Myocyte (in vitro differentiated cells): ENCODE measurements around the gene CLEC17A. TPM values are rescaled to one million over a fixed set of nuclear protein-coding genes. Genes with fewer than 3 reads are reported as not detected.
"Not testable (repeated sequence)": the region's sequence is repeated elsewhere in the genome, so short reads cannot be mapped to it uniquely, and the experiment has no call there.

ENCODE experiments used
- DNase-seq: peaks from one replicate; pipeline ENCODE4 v3.0.0-alpha.2; 2012; ENCODE audit warnings: low read depth
- total RNA-seq: library from RNA; depleted of rRNA; stranded (reverse); fragments of >200 nt; gene quantifications from 2 replicates; pipeline ENCODE4 v1.2.3, GENCODE V29; 2014

Gene CLEC17A
- total RNA-seq, 1 donor from 2014 or later, result not detected

- no peak for DNase-seq
Observed at GRCh38 chr19:14558370-14559066, 24.4 kb upstream of the CLEC17A start.

GRCh38 chr19:14559916-14560775, 22.7 kb upstream of the CLEC17A start:
- DNase-seq, result peak; percentile 92

GRCh38 chr19:14560776-14561108, 22.1 kb upstream of the CLEC17A start:
- DNase-seq, result no peak

GRCh38 chr19:14561249-14561648, 21.6 kb upstream of the CLEC17A start:
- no peak for DNase-seq

GRCh38 chr19:14561847-14562351, 21.0 kb upstream of the CLEC17A start:
- peak; percentile 93 for DNase-seq

- no peak for DNase-seq
Observed at GRCh38 chr19:14562660-14563589, 20.0 kb upstream of the CLEC17A start.

- DNase-seq, result no peak
Observed at GRCh38 chr19:14563590-14563926, 19.3 kb upstream of the CLEC17A start.

GRCh38 chr19:14563989-14564651, 18.8 kb upstream of the CLEC17A start:
- DNase-seq, result no peak

- not testable (repeated sequence) for DNase-seq
Observed at GRCh38 chr19:14564652-14565297, 18.1 kb upstream of the CLEC17A start.

- no peak for DNase-seq
Observed at GRCh38 chr19:14565298-14565679, 17.6 kb upstream of the CLEC17A start.

GRCh38 chr19:14565765-14566711, 16.8 kb upstream of the CLEC17A start:
- no peak for DNase-seq

GRCh38 chr19:14566712-14567077, 16.2 kb upstream of the CLEC17A start:
- no peak for DNase-seq

- DNase-seq, result no peak
Observed at GRCh38 chr19:14567079-14567478, 15.8 kb upstream of the CLEC17A start.

- DNase-seq, result no peak
Observed at GRCh38 chr19:14570864-14571527, 11.9 kb upstream of the CLEC17A start.

GRCh38 chr19:14571695-14572490, 11.0 kb upstream of the CLEC17A start, which contains the start of gene NDUFB7:
NDUFB7 (minus strand) TSS chr19:14572066; CDS start chr19:14572000, 66 bp downstream.
- peak; percentile 94 for DNase-seq

GRCh38 chr19:14575428-14575980, 7.4 kb upstream of the CLEC17A start:
- no peak for DNase-seq

- DNase-seq, result no peak
Observed at GRCh38 chr19:14576363-14576762, 6.5 kb upstream of the CLEC17A start.
